Activated CD4-positive, alpha-beta T cell treated with anti-CD3 and anti-CD28 coated beads, Interleukin-2, amount 10 ng/mL, durations not matched to agents 7 days and 5 days (primary cell): ENCODE measurements around the gene EIF2AK2. TPM values are rescaled to one million over a fixed set of nuclear protein-coding genes. Genes with fewer than 3 reads are reported as not detected.

Source experiments
- total RNA-seq, 2 experiments: library from RNA; stranded (reverse); gene quantifications; one replicate each; pipeline ENCODE4 v1.2.3, GENCODE V29; 2021

EIF2AK2 gene
- total RNA-seq, 2 experiments from 2014 or later, result 119 to 129 TPM

Other genes starting within 250 kb of the EIF2AK2 start
- gene STRN, start 190.4 kb downstream of the EIF2AK2 start, total RNA-seq, result 10 to 100 TPM; 39.4 to 39.5 TPM
- gene HEATR5B, start 72.6 kb downstream of the EIF2AK2 start, total RNA-seq, result 10 to 100 TPM; 21.4 to 21.8 TPM
- 10 to 100 TPM in 1 of 2 experiments, 1 to 10 TPM in 1; 9.8 to 10.3 TPM for gene GPATCH11, start 72.5 kb downstream of the EIF2AK2 start, total RNA-seq
- not detected for gene SULT6B1, start 31.7 kb upstream of the EIF2AK2 start, total RNA-seq
- gene CEBPZOS, start 39.5 kb upstream of the EIF2AK2 start, total RNA-seq, result 10 to 100 TPM; 37.5 to 38.5 TPM
- gene CEBPZ, start 74.6 kb upstream of the EIF2AK2 start, total RNA-seq, result 10 to 100 TPM; 53.5 to 56.9 TPM
- 10 to 100 TPM; 17.9 to 21.7 TPM for gene NDUFAF7, start 74.7 kb upstream of the EIF2AK2 start, total RNA-seq
- 10 to 100 TPM in 1 of 2 experiments, 1 to 10 TPM in 1; 9.3 to 13.4 TPM for gene PRKD3, start 167.9 kb upstream of the EIF2AK2 start, total RNA-seq
- not detected for gene QPCT, start 187.7 kb upstream of the EIF2AK2 start, total RNA-seq